Activated CD8-positive, alpha-beta T cell treated with anti-CD3 and anti-CD28 coated beads for 36 hours (primary cell): ENCODE results near the gene SORBS2. TPM values are rescaled to one million over a fixed set of nuclear protein-coding genes. Genes with fewer than 3 reads are reported as not detected.

ENCODE experiments used
- ATAC-seq: fragments of 200-7000 bp; cut with Tn5 transposase; one replicate; pipeline ENCODE4 v1.10.0; 2021; ENCODE audit warnings: mild to moderate bottlenecking, moderate library complexity
- CTCF ChIA-PET: fragments of 350-600 bp; sonication (Branson Sonifier 250); formaldehyde crosslinking; loops from one replicate; lab custom pipeline; 2021; ENCODE audit warnings: antibody characterized with exemption; lab: Charles Lee
- POLR2A ChIA-PET: fragments of 350-600 bp; sonication (Branson Sonifier 250); formaldehyde crosslinking; loops from one replicate; lab custom pipeline; 2021; ENCODE audit warnings: antibody characterized with exemption; lab: Charles Lee
- DNase-seq: peaks from one replicate; pipeline ENCODE4 v3.0.0-alpha.2; 2020
- H3K27ac Mint-ChIP-seq: one replicate; pipeline ENCODE4 v1.8.0; 2021; ENCODE audit warnings: mild to moderate bottlenecking, mixed read lengths
- H3K27me3 Mint-ChIP-seq: one replicate; pipeline ENCODE4 v1.8.0; 2021; ENCODE audit warnings: mixed read lengths
- H3K36me3 Mint-ChIP-seq: one replicate; pipeline ENCODE4 v1.8.0; 2021; ENCODE audit warnings: low read depth, mixed read lengths
- H3K4me1 Mint-ChIP-seq: one replicate; pipeline ENCODE4 v1.8.0; 2021; ENCODE audit warnings: low read depth, mixed read lengths
- H3K4me3 Mint-ChIP-seq: one replicate; pipeline ENCODE4 v1.8.0; 2021; ENCODE audit warnings: mild to moderate bottlenecking, moderate library complexity, mixed read lengths
- H3K9me3 Mint-ChIP-seq: one replicate; pipeline ENCODE4 v1.8.0; 2021; ENCODE audit warnings: mixed read lengths
- intact Hi-C: fragments of 100-400 bp; cut with micrococcal nuclease; formaldehyde crosslinking; loops from one replicate; pipeline ENCODE4 v1.10.0; 2022
- total RNA-seq, 2 experiments: library from RNA; stranded (reverse); gene quantifications; one replicate each; pipeline ENCODE4 v1.2.3, GENCODE V29; 2021
- TF ChIP-seq, protein P1 (sequence below): fragments of 200-600 bp; IDR thresholded peaks from one replicate; pipeline ENCODE4 v1.8.0; 2022; ENCODE audit warnings: antibody characterized with exemption, mild to moderate bottlenecking

SORBS2 gene
- total RNA-seq, 2 experiments from 2014 or later, result not detected

DNA sequence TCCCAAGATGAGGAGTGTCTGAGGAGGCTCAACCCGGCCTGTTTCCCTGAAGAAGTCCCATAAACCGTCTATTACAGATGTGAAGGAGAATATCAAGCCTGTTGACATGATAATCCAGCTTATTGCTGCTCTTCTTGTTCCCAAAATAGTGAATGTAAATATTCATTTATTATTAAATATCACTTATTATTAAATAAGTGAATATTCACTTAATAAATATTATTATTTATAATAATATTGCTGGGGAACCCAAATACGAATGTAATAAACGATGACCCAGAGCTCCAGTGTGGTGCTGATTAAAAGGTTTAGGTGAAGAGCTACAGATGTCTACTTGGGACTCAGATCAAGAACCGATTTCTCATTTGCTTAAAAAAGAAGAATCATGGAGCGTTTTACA lies 23.8 kb upstream of the SORBS2 start:
- ChIA-PET POLR2A (no interaction called here), CTCF (no interaction called here)
- Mint-ChIP-seq H3K27me3 (no peaks in the 10 kb centered on the region), H3K4me3 (no peak overlapping the region), H3K36me3 (no peaks in the 10 kb centered on the region), H3K4me1 (no peaks in the 10 kb centered on the region), H3K9me3 (no peaks in the 10 kb centered on the region), H3K27ac (no peak overlapping the region)
- ATAC-seq, result no peak
- TF ChIP-seq, protein P1, sequence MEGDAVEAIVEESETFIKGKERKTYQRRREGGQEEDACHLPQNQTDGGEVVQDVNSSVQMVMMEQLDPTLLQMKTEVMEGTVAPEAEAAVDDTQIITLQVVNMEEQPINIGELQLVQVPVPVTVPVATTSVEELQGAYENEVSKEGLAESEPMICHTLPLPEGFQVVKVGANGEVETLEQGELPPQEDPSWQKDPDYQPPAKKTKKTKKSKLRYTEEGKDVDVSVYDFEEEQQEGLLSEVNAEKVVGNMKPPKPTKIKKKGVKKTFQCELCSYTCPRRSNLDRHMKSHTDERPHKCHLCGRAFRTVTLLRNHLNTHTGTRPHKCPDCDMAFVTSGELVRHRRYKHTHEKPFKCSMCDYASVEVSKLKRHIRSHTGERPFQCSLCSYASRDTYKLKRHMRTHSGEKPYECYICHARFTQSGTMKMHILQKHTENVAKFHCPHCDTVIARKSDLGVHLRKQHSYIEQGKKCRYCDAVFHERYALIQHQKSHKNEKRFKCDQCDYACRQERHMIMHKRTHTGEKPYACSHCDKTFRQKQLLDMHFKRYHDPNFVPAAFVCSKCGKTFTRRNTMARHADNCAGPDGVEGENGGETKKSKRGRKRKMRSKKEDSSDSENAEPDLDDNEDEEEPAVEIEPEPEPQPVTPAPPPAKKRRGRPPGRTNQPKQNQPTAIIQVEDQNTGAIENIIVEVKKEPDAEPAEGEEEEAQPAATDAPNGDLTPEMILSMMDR, result no peak
- intact Hi-C loops, result no loop called here
- DNase-seq, result no peak

DNA sequence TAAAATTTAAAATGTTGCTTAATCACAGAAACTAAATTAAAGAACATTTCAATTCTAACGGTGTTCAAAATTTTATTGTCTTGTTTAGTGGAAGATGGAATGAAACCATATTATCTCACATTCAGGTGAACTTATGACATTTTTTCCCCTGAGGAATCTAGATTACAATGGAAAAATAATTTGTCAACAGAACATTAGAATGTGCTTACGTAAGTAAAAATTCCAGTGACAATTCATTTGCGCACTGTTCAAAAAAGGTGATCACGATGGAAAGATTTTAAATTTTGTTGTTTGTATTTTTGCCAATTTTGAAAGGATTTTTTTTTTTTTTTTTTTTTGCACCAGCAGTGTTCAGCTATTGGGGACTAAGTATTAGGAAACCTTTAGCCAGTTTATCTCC lies 23.3 kb upstream of the SORBS2 start:
- Mint-ChIP-seq H3K4me3 (no peak overlapping the region), H3K27ac (no peak overlapping the region), H3K9me3 (no peaks in the 10 kb centered on the region), H3K27me3 (peaks cover under 1% of the 10 kb centered on the region), H3K36me3 (no peaks in the 10 kb centered on the region), H3K4me1 (no peaks in the 10 kb centered on the region)
- intact Hi-C loops, result no loop called here
- TF ChIP-seq, protein P1, result no peak
- ATAC-seq (no peak), DNase-seq (no peak)
- ChIA-PET POLR2A (no interaction called here), CTCF (no interaction called here)

DNA sequence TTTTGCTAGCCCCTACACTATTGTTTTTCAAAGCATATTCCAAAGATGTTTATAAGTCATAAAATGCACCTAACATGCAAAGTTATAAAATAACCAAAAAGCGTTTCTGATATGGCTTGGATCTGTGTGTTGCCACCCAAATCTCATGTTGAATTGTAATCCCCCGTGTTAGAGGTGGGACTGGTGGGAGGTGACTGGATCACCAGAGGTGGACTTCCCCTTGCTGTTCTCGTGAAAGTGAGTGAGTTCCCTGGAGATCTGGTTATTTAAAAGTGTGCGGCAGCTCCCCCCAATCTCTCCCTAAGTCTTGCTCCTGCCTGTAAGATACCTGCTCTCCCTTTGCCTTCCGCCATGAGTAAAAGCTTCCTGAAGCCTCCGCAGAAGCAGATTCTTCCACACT lies 22.8 kb upstream of the SORBS2 start:
- intact Hi-C loops, result no loop called here
- Mint-ChIP-seq H3K27me3 (peaks cover 4% of the 10 kb centered on the region), H3K27ac (no peak overlapping the region), H3K4me1 (no peaks in the 10 kb centered on the region), H3K4me3 (no peak overlapping the region), H3K36me3 (no peaks in the 10 kb centered on the region), H3K9me3 (no peaks in the 10 kb centered on the region)
- ATAC-seq (no peak), DNase-seq (no peak)
- ChIA-PET POLR2A (no interaction called here), CTCF (no interaction called here)
- TF ChIP-seq, protein P1, result no peak

- no peaks in the 10 kb centered on the region for H3K36me3 Mint-ChIP-seq
- intact Hi-C loops, result no loop called here
These were observed 22.1 kb upstream of the SORBS2 start for GRCh38 chr4:185834088-185834487.

GRCh38 chr4:185833055-185833598 lies 21.1 kb upstream of the SORBS2 start:
- Mint-ChIP-seq H3K4me3 (no peak overlapping the region), H3K9me3 (no peaks in the 10 kb centered on the region), H3K27me3 (peaks cover 4% of the 10 kb centered on the region), H3K36me3 (no peaks in the 10 kb centered on the region), H3K27ac (no peak overlapping the region), H3K4me1 (no peaks in the 10 kb centered on the region)
- ATAC-seq (no peak), DNase-seq (no peak)
- TF ChIP-seq, protein P1, result no peak
- intact Hi-C loops, result no loop called here
- ChIA-PET CTCF (no interaction called here), POLR2A (no interaction called here)

More at GRCh38 chr4:185834088-185834487, 22.1 kb upstream of the SORBS2 start:
- Mint-ChIP-seq H3K4me1 (no peaks in the 10 kb centered on the region), H3K27ac (no peak overlapping the region), H3K4me3 (no peak overlapping the region), H3K9me3 (no peaks in the 10 kb centered on the region), H3K27me3 (peaks cover 4% of the 10 kb centered on the region)
- POLR2A ChIA-PET, result no interaction called here
- CTCF ChIA-PET, result no interaction called here
- DNase-seq (no peak), ATAC-seq (no peak)
- TF ChIP-seq, protein P1, result no peak
